HG03521 (cell line): ENCODE results near the gene TK2.
"Not testable (repeated sequence)": the region's sequence is repeated elsewhere in the genome, so short reads cannot be mapped to it uniquely, and the experiment has no call there.

Source experiments
- ATAC-seq: cut with Tn5 transposase; IDR thresholded peaks from one replicate; pipeline ENCODE4 v1.9.1; 2021; ENCODE audit warnings: mild to moderate bottlenecking, moderate library complexity; ENCODE audit not compliant: unreplicated experiment

The TK2 gene

GRCh38 chr16:66471264-66471663 is 78.7 kb downstream of the TK2 start:
- ATAC-seq: no peak

- ATAC-seq: no peak
Observed at GRCh38 chr16:66470556-66470955, 79.4 kb downstream of the TK2 start.

GRCh38 chr16:66469947-66470546 is 79.9 kb downstream of the TK2 start:
- no peak for ATAC-seq

- ATAC-seq: no peak
Observed at GRCh38 chr16:66469291-66469946, 80.5 kb downstream of the TK2 start.

GRCh38 chr16:66468321-66468965 is 81.5 kb downstream of the TK2 start:
- no peak for ATAC-seq

GRCh38 chr16:66467611-66468010 is 82.3 kb downstream of the TK2 start:
- no peak for ATAC-seq

- ATAC-seq: not testable (repeated sequence)
Observed at GRCh38 chr16:66466636-66467035, 83.3 kb downstream of the TK2 start.

GRCh38 chr16:66465946-66466345 is 84.0 kb downstream of the TK2 start:
- not testable (repeated sequence) for ATAC-seq

- ATAC-seq: no peak
Observed at GRCh38 chr16:66462912-66463311, 87.0 kb downstream of the TK2 start.

GRCh38 chr16:66460703-66461102 is 89.2 kb downstream of the TK2 start:
- no peak for ATAC-seq

GRCh38 chr16:66459878-66460277 is 90.0 kb downstream of the TK2 start:
- ATAC-seq: no peak

GRCh38 chr16:66458853-66459252 is 91.1 kb downstream of the TK2 start:
- ATAC-seq: no peak

GRCh38 chr16:66458292-66458691 is 91.6 kb downstream of the TK2 start:
- ATAC-seq: no peak
